Measurements from ENCODE around the gene UBE2L6.

The UBE2L6 gene

GRCh38 chr11:57501953-57502352 is 65.5 kb downstream of the UBE2L6 start:
- DNase-seq (ENCODE audit: low read depth in 1 of 2, low spot score in 1 of 2), result no peak

All from activated T-helper 1 cell treated with anti-CD3 and anti-CD28 coated beads, Interleukin-2, amount 50 U/mL, for 16 hours (primary cell).